Astrocyte of the spinal cord (primary cell): ENCODE measurements around the gene CHCHD4.
"Not testable (repeated sequence)": the region's sequence is repeated elsewhere in the genome, so short reads cannot be mapped to it uniquely, and the experiment has no call there.

ENCODE experiments used
- DNase-seq: peaks from one replicate; pipeline ENCODE4 v3.0.0; 2011; ENCODE audit warnings: low read depth, low spot score
- H3K4me3 ChIP-seq: 2 replicates; pipeline ENCODE4 v1.5.1; 2011; ENCODE audit warnings: low read depth, mild to moderate bottlenecking, low read length, moderate library complexity
- in situ Hi-C: cut with HindIII; loops from 2 replicates; pipeline ENCODE4 v1.10.0; 2017; ENCODE audit warnings: low sequenced_read_pairs
- TF ChIP-seq, protein P1 (sequence below): IDR thresholded peaks from 2 replicates; pipeline ENCODE4 v1.5.1; 2012; ENCODE audit warnings: low read depth, mild to moderate bottlenecking, low read length, inconsistent platforms

CHCHD4 gene

DNA sequence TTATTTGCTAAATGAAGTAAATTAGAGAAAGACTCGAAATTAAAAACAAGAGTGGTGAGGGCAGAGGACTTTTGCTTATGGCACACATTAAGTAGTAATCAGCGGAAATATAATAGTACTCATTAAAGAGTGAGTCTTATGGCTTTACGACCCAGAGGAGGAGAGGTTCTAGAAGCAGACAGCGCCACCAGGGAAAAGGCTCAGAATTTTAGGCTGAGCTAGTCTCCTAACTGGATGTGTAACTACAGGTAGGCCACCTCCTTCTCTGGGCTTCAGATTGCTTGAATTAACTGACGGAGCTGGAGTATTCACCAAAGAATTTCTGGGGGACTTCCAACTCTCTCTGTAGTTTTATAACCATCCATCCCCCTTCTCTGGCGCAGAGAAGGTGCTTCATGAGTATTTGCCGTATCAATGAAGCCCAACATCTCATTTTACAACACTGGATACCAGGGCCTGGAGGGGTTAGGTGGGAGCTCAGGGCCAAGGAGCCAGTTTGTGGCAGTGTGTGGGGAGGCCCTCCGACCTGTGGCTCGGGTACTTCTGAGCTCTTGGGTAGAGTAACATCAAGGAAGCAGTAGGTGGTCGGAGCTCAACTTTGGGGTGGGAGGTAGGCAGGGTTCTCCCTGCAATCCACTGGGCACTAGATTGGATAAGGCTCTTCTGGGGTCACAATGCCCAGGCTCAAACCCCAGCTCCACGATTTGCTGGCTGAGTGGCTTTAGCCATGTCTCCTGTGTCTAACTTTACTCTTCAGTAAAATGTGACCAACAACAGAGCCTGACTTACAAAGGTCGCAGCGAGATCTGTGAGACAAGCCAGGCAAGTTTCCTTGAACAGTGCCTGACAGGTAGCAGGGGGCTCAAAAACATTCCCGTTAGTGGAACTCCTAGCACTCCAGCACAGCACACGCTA, 1.1 kb downstream of the CHCHD4 start:
- TF ChIP-seq, protein P1, sequence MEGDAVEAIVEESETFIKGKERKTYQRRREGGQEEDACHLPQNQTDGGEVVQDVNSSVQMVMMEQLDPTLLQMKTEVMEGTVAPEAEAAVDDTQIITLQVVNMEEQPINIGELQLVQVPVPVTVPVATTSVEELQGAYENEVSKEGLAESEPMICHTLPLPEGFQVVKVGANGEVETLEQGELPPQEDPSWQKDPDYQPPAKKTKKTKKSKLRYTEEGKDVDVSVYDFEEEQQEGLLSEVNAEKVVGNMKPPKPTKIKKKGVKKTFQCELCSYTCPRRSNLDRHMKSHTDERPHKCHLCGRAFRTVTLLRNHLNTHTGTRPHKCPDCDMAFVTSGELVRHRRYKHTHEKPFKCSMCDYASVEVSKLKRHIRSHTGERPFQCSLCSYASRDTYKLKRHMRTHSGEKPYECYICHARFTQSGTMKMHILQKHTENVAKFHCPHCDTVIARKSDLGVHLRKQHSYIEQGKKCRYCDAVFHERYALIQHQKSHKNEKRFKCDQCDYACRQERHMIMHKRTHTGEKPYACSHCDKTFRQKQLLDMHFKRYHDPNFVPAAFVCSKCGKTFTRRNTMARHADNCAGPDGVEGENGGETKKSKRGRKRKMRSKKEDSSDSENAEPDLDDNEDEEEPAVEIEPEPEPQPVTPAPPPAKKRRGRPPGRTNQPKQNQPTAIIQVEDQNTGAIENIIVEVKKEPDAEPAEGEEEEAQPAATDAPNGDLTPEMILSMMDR, result no peak
- in situ Hi-C loops, result no loop called here
- DNase-seq, result no peak
- H3K4me3 ChIP-seq, result peak overlapping the region; percentile 99

DNA sequence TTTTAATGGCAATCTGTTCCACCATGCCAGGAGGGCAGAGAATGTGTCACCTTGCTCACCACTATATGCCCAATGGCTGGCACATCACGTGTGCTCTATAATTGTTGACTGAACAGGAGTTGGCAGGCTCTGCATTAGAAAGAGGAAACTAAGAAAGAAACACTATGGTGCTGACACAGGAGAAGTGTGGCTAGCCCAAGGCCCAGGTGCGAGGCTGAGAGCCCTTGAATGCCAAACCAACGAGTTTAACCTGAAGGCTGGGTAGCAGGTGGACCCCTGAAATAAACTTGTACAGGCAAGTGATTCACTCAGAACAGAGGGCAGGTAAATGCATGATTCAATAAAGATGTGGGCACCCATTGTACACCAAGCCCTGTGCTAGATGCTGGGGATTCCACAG, 2.4 kb downstream of the CHCHD4 start:
- in situ Hi-C loops, result no loop called here
- no peak for DNase-seq
- TF ChIP-seq, protein P1, result no peak
- H3K4me3 ChIP-seq, result no peak overlapping the region

DNA sequence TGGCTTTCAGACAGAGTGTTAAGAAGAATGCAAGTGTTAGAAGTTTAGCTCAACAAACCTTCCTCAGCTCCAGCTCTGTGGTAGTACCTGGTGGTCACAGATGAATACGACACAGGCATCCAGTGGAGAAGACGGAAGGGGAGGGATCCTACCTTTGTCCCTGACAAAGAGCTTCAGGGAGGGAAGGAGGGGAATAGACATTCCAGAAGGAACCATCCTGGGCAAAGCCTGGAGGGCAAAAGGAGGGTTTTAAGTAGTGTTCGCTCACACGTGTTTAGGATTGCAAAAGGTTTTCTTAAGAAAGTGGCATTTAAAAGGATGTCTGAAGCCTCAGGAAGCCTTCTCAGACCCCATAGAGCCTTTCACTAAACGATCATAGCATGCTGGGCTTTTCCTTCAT, 2.8 kb downstream of the CHCHD4 start:
- no peak overlapping the region for H3K4me3 ChIP-seq
- in situ Hi-C loops, result no loop called here
- TF ChIP-seq, protein P1, result no peak
- no peak for DNase-seq

DNA sequence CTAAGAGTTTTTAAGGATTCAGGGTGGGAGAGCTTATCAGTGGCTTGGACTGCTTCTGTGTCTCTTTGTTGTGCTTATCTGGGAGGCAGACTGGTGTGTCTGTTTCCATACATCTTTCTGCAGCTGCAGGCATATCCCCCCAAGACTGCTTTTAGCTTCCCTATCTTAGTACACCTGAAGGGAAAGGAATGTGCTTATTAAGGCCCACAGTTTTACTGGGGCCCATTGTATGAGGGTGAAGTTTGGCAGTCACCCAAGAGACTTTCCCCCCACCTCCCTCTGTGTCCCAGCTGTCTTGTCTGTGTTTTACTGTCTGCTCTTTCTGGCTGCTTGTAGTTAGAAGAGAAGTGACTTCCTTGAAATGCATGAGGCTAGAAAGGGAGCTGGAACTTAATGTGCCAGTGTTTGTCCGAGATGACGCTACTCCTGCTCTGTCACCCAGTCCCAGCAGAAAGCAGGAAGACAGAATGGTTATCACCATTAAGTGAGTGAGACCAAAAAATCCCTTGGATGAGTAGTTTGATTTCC, 3.7 kb downstream of the CHCHD4 start:
- DNase-seq, in situ Hi-C loops, H3K4me3 ChIP-seq: not testable (repeated sequence)

DNA sequence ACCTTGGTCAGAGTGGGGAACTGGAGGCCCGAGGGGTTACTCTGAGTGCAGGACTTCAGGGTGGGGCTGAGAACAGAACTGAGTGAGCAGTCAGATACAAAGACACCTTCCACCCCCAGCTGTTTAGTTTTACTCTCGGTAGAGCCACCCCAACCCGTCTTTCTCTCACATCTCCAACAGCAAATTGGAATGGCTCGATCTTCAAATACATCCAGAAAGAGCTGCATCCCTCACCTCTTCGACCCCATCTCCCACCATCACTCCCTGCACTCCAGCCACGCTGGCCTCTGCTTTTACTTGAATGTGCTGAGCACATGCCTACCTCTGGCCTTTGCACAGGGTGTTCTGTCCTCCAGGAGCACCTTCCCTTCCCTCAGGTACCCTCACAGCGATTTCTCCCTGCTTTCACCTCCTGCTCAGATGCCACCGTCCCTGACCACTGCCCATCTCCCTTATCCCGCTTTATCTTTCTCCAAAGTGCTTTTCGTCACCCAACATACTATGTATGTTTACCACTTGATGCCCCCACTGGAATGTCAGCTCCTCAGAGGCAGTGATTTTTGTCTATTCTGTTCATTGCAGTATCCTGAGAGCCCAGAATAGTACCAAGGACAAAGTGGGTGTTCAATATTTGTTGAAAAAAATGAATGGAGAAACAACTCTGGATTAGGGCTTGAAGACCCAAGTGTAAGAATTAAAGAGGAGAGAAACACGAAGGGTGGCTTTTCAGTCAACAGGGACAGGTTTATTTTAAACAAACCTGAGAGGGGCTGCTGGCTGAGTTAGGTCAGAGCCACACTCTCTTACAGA, 4.4 kb downstream of the CHCHD4 start:
- DNase-seq, result no peak
- in situ Hi-C loops, result no loop called here
- TF ChIP-seq, protein P1, result no peak
- H3K4me3 ChIP-seq, result no peak overlapping the region

DNA sequence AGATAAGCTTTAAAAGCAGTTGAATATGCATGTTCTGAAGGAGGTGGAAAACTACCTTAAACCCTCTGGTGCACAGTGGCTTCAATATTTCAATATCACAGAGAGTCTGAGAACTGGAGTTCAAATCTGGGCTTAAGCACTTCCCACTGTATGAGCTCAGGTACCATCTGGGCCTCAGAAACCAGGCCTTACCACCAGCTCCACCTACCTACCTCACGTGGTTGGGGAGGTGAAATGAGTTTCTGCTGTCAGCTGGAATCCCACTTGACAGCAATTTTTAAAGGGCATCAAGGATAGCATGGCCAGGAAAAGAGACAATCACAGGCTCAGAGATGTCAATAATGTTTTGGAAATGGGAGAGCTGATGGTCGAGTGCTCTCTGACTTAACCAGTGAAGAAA, 5.0 kb downstream of the CHCHD4 start:
- H3K4me3 ChIP-seq, result no peak overlapping the region
- in situ Hi-C loops, result no loop called here
- TF ChIP-seq, protein P1, result no peak
- no peak for DNase-seq
